ENCODE data around the gene GPN1.
A peak's percentile ranks its signal among the peaks of the same experiment; 100 is the strongest.

Gene GPN1

GRCh38 chr2:27628767-27629709, at the start of gene GPN1, which contains the start of gene CCDC121:
GPN1 (plus strand) TSS chr2:27629050; CDS start chr2:27629059, 9 bp downstream.
CCDC121 (minus strand) TSS chr2:27629012; CDS start chr2:27627799, 1,213 bp downstream.
- no peak for TF ChIP-seq CTCF (conservative IDR thresholded peaks at IDR 0.05; ENCODE audit: low read depth, low read length)
- H3K4me3 ChIP-seq (ENCODE audit: low read length): peak within 1 kb of the TSS; percentile 99
- DNase-seq (ENCODE audit: low read depth): peak; percentile 64

GRCh38 chr2:27581417-27582128, 47.3 kb upstream of the GPN1 start:
- H3K4me3 ChIP-seq (ENCODE audit: low read length): no peak overlapping the region
- DNase-seq (ENCODE audit: low read depth): no peak
- TF ChIP-seq CTCF (conservative IDR thresholded peaks at IDR 0.05; ENCODE audit: low read depth, low read length): no peak

GRCh38 chr2:27582129-27582694, 46.6 kb upstream of the GPN1 start:
- no peak for DNase-seq (ENCODE audit: low read depth)
- peak overlapping the region; percentile 90 for H3K4me3 ChIP-seq (ENCODE audit: low read length)
- no peak for TF ChIP-seq CTCF (conservative IDR thresholded peaks at IDR 0.05; ENCODE audit: low read depth, low read length)

- peak; percentile 66 for DNase-seq (ENCODE audit: low read depth)
- peak within 1 kb of the TSS; percentile 90 for H3K4me3 ChIP-seq (ENCODE audit: low read length)
- TF ChIP-seq CTCF (conservative IDR thresholded peaks at IDR 0.05; ENCODE audit: low read depth, low read length): no peak
Measured at GRCh38 chr2:27582695-27583389, 46.0 kb upstream of the GPN1 start, which contains the start of gene ZNF512. ZNF512 (plus strand) TSS chr2:27583042; CDS start chr2:27583113, 71 bp downstream.

GRCh38 chr2:27583390-27583915, 45.4 kb upstream of the GPN1 start:
- no peak for TF ChIP-seq CTCF (conservative IDR thresholded peaks at IDR 0.05; ENCODE audit: low read depth, low read length)
- DNase-seq (ENCODE audit: low read depth): no peak
- peak overlapping the region; percentile 90 for H3K4me3 ChIP-seq (ENCODE audit: low read length)

GRCh38 chr2:27584597-27584996, 44.3 kb upstream of the GPN1 start:
- TF ChIP-seq CTCF (conservative IDR thresholded peaks at IDR 0.05; ENCODE audit: low read depth, low read length): no peak
- DNase-seq (ENCODE audit: low read depth): no peak
- H3K4me3 ChIP-seq (ENCODE audit: low read length): no peak overlapping the region
